Myocyte (in vitro differentiated cells): Measurements from ENCODE around the gene FRMPD4. TPM values are rescaled to one million over a fixed set of nuclear protein-coding genes. Genes with fewer than 3 reads are reported as not detected.

Source experiments
- DNase-seq: peaks from one replicate; pipeline ENCODE4 v3.0.0-alpha.2; 2012; ENCODE audit warnings: low read depth
- total RNA-seq: library from RNA; depleted of rRNA; stranded (reverse); fragments of >200 nt; gene quantifications from 2 replicates; pipeline ENCODE4 v1.2.3, GENCODE V29; 2014

Gene FRMPD4
- total RNA-seq, 1 donor from 2014 or later = 0.56 TPM

GRCh38 chrX:12615061-12615460, 476.8 kb downstream of the FRMPD4 start:
- DNase-seq = no peak

GRCh38 chrX:12617241-12617640, 479.0 kb downstream of the FRMPD4 start:
- no peak for DNase-seq

GRCh38 chrX:12647230-12647629, 509.0 kb downstream of the FRMPD4 start:
- no peak for DNase-seq

- no peak for DNase-seq
These were observed 510.7 kb downstream of the FRMPD4 start for GRCh38 chrX:12648995-12649394.

GRCh38 chrX:12657433-12657832, 519.2 kb downstream of the FRMPD4 start:
- no peak for DNase-seq

- DNase-seq = peak; percentile 3
These were observed 519.6 kb downstream of the FRMPD4 start for GRCh38 chrX:12657881-12658280.

- DNase-seq = no peak
These were observed 523.2 kb downstream of the FRMPD4 start for GRCh38 chrX:12661464-12661863.

- no peak for DNase-seq
These were observed 534.3 kb downstream of the FRMPD4 start for GRCh38 chrX:12672367-12673106.

GRCh38 chrX:12673487-12673886, 535.2 kb downstream of the FRMPD4 start:
- peak; percentile 4 for DNase-seq

- DNase-seq = no peak
These were observed 541.2 kb downstream of the FRMPD4 start for GRCh38 chrX:12679522-12679921.

GRCh38 chrX:12681047-12681446, 542.8 kb downstream of the FRMPD4 start:
- no peak for DNase-seq

- peak; percentile 26 for DNase-seq
These were observed 547.3 kb downstream of the FRMPD4 start for GRCh38 chrX:12685541-12685940.

GRCh38 chrX:12686331-12686730, 548.1 kb downstream of the FRMPD4 start:
- no peak for DNase-seq

- no peak for DNase-seq
These were observed 552.4 kb downstream of the FRMPD4 start for GRCh38 chrX:12690646-12691045.

GRCh38 chrX:12693754-12694153, 555.5 kb downstream of the FRMPD4 start:
- DNase-seq = peak; percentile 15

- peak; percentile 25 for DNase-seq
These were observed 562.5 kb downstream of the FRMPD4 start for GRCh38 chrX:12700745-12701144.

GRCh38 chrX:12701628-12702027, 563.4 kb downstream of the FRMPD4 start:
- peak; percentile 67 for DNase-seq

- DNase-seq = no peak
These were observed 564.3 kb downstream of the FRMPD4 start for GRCh38 chrX:12702509-12703091.

- DNase-seq = no peak
These were observed 566.4 kb downstream of the FRMPD4 start for GRCh38 chrX:12704706-12705105.

- DNase-seq = no peak
These were observed 570.8 kb downstream of the FRMPD4 start for GRCh38 chrX:12709047-12709446.

GRCh38 chrX:12711435-12712040, 573.3 kb downstream of the FRMPD4 start:
- DNase-seq = no peak

GRCh38 chrX:12716574-12716973, 578.3 kb downstream of the FRMPD4 start:
- no peak for DNase-seq

- no peak for DNase-seq
These were observed 581.6 kb downstream of the FRMPD4 start for GRCh38 chrX:12719837-12720236.
